Right lobe of liver (tissue), 4 donors: ENCODE data around the gene DHX30.

ENCODE experiments used
- CTCF ChIP-seq, 4 donors: fragments of 200-600 bp in 3 of 4; fragments of 450-650 bp in 1 of 4; IDR thresholded peaks; one replicate each; pipeline versions ENCODE4 v1.5.1 to v1.8.0; 2016 to 2022; ENCODE audit warnings: antibody characterized with exemption in 4 of 4, mild to moderate bottlenecking in 2 of 4
- POLR2A ChIP-seq: fragments of 450-650 bp; IDR thresholded peaks from one replicate; pipeline ENCODE4 v1.6.1; 2017; ENCODE audit warnings: antibody characterized with exemption, mild to moderate bottlenecking
- donor health status: DM: no; HTN: no; CAD: no.
- donor health status: DM: no; HTN: no; CAD: no.
- donor health status: DM: no; HTN: yes; CAD: no.

DNA sequence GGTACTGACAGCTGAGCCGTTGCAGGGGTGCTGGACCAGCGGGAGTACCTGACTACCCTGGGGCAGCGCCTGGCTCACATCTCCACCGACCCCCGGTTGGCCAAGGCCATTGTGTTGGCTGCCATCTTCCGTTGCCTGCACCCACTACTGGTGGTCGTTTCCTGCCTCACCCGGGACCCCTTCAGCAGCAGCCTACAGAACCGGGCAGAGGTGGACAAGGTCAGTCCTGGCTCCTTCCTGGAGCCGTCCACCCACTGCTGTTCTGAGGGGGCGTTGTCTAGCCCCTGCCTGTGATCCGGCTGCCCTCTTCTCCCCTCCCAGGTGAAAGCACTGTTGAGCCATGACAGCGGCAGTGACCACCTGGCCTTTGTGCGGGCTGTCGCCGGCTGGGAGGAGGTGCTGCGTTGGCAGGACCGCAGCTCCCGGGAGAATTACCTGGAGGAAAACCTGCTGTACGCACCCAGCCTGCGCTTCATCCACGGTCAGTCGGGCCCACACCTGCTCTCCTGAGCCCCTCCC is 45.7 kb downstream of the DHX30 start:
- no peak for TF ChIP-seq CTCF (IDR thresholded peaks at IDR 0.05)
- TF ChIP-seq POLR2A, result no peak
